ENCODE data around the gene MLC1.

The MLC1 gene

DNA sequence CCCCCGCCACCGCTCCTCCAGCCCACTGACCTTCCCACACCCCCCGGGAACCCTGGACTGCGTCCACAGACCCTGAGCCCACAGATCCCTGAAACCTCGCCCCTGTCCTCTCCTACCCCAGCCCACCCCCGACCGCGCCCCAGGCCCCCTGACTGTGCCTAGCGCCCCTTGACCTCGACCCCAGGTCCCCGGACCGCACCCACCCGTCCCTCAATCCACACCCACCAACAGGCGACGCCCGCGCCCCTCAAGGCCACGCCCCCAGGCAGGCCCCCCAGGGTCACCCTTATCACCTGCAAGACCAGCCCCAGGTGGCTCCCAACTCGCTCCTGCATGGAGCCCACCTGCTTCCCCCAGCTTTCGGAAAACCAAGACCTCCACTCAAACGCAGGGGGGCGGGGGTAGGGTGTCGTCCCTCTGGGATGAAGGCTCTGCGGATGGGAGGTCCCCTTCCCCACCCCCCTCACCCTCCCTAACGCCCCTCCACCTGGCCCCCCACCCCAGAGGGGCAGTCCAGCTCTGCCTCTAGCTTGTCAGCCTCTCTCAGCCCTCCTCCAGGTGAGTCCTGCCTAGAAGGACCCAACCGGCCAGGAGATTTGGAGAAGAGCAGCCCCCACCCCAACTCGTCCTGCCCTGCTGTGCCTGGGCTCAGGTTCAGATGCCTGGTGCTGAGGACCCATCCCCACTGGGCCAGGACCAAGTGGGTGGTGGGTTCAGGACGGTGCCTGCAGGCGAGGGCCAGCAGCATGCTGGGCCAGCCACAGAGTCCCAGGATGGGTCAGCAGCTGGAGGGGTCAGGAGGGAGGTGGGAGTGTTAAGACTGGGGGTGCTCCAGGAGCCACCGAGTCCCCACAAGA, 69.5 kb downstream of the MLC1 start:
- no peaks in the 10 kb centered on the region for H4K20me1 ChIP-seq (ENCODE audit: insufficient read depth, low read length, poor library complexity, severe bottlenecking)
- H3K36me3 ChIP-seq (ENCODE audit: insufficient read depth, low read length): no peaks in the 10 kb centered on the region
- H2AFZ ChIP-seq (ENCODE audit: low read length): no peak overlapping the region
- peaks cover 9% of the 10 kb centered on the region for H3K4me1 ChIP-seq (ENCODE audit: insufficient read depth, low read length, poor library complexity, severe bottlenecking)
- H3K4me2 ChIP-seq (ENCODE audit: low read depth, low read length, poor library complexity, severe bottlenecking): no peak overlapping the region
- H3F3A ChIP-seq (ENCODE audit: low read depth): no peaks in the 10 kb centered on the region; the same call in 1 of the 2 replicates
- H3K9me3 ChIP-seq (ENCODE audit: insufficient read depth, low read depth, low read length): no peaks in the 10 kb centered on the region
- H3K27me3 ChIP-seq (ENCODE audit: insufficient read depth, low read length, poor library complexity, severe bottlenecking): no peaks in the 10 kb centered on the region
- H3K79me2 ChIP-seq (ENCODE audit: insufficient read depth, low read length): no peaks in the 10 kb centered on the region
- H3K9me2 ChIP-seq (replicated peaks; ENCODE audit: low read depth, low read length): no peaks in the 10 kb centered on the region
- no peak for TF ChIP-seq EZH2phosphoT487 (IDR thresholded peaks at IDR 0.05; ENCODE audit: borderline replicate concordance)
- TF ChIP-seq, protein P1, sequence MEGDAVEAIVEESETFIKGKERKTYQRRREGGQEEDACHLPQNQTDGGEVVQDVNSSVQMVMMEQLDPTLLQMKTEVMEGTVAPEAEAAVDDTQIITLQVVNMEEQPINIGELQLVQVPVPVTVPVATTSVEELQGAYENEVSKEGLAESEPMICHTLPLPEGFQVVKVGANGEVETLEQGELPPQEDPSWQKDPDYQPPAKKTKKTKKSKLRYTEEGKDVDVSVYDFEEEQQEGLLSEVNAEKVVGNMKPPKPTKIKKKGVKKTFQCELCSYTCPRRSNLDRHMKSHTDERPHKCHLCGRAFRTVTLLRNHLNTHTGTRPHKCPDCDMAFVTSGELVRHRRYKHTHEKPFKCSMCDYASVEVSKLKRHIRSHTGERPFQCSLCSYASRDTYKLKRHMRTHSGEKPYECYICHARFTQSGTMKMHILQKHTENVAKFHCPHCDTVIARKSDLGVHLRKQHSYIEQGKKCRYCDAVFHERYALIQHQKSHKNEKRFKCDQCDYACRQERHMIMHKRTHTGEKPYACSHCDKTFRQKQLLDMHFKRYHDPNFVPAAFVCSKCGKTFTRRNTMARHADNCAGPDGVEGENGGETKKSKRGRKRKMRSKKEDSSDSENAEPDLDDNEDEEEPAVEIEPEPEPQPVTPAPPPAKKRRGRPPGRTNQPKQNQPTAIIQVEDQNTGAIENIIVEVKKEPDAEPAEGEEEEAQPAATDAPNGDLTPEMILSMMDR (conservative IDR thresholded peaks at IDR 0.05; ENCODE audit: low read length): no peak
- no peak overlapping the region for H3K9ac ChIP-seq (ENCODE audit: low read depth, low read length, poor library complexity, severe bottlenecking)
- no peak overlapping the region for H3K4me3 ChIP-seq (ENCODE audit: low read length, poor library complexity, severe bottlenecking)

DNA sequence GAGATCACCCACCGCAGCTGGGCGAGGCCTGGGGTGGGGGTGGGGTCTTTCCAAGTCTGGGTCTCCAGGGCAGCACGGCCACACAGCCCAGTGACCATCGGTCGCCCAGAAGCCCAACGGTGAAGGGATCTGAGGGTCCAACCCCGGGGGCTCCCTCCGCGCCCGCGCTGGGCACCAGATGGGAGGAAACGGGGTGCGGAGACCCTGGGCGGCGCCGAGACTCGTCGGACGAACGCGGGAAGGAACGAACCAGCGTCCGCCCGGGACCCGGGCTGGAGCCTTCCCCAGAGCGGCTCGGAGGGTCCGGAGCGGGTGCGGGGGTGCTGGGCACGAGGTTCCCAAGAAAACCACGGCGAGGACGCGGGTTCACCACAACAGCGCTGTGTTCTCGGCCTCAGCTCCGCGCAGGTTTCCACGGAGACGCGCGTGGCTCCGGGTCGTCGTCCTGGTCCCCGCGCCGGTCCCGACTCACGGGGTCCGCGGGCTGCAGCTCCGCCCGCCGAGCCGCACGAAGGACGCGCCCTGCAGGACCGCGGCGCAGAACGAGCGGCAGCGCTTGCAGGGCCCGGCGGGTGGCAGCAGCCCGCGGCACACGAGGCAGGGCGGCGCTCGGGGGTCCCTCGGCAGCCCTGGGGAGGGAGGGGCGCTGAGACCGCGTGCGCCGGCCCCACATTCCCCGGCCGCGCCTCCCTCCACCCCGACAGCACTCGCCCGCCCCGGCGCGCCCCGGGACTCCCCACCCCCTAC, 70.4 kb downstream of the MLC1 start:
- no peaks in the 10 kb centered on the region for H3K9me3 ChIP-seq (ENCODE audit: insufficient read depth, low read depth, low read length)
- H2AFZ ChIP-seq (ENCODE audit: low read length): no peak overlapping the region
- no peaks in the 10 kb centered on the region for H3K36me3 ChIP-seq (ENCODE audit: insufficient read depth, low read length)
- H3K9ac ChIP-seq (ENCODE audit: low read depth, low read length, poor library complexity, severe bottlenecking): no peak overlapping the region
- H3K27me3 ChIP-seq (ENCODE audit: insufficient read depth, low read length, poor library complexity, severe bottlenecking): no peaks in the 10 kb centered on the region
- no peaks in the 10 kb centered on the region; the same call in 1 of the 2 replicates for H3F3A ChIP-seq (ENCODE audit: low read depth)
- no peaks in the 10 kb centered on the region for H3K79me2 ChIP-seq (ENCODE audit: insufficient read depth, low read length)
- no peaks in the 10 kb centered on the region for H4K20me1 ChIP-seq (ENCODE audit: insufficient read depth, low read length, poor library complexity, severe bottlenecking)
- no peaks in the 10 kb centered on the region for H3K9me2 ChIP-seq (replicated peaks; ENCODE audit: low read depth, low read length)
- TF ChIP-seq, protein P1 (conservative IDR thresholded peaks at IDR 0.05; ENCODE audit: low read length): no peak
- TF ChIP-seq EZH2phosphoT487 (IDR thresholded peaks at IDR 0.05; ENCODE audit: borderline replicate concordance): no peak
- no peak overlapping the region for H3K4me2 ChIP-seq (ENCODE audit: low read depth, low read length, poor library complexity, severe bottlenecking)
- H3K4me1 ChIP-seq (ENCODE audit: insufficient read depth, low read length, poor library complexity, severe bottlenecking): peaks cover 9% of the 10 kb centered on the region
- no peak overlapping the region for H3K4me3 ChIP-seq (ENCODE audit: low read length, poor library complexity, severe bottlenecking)

DNA sequence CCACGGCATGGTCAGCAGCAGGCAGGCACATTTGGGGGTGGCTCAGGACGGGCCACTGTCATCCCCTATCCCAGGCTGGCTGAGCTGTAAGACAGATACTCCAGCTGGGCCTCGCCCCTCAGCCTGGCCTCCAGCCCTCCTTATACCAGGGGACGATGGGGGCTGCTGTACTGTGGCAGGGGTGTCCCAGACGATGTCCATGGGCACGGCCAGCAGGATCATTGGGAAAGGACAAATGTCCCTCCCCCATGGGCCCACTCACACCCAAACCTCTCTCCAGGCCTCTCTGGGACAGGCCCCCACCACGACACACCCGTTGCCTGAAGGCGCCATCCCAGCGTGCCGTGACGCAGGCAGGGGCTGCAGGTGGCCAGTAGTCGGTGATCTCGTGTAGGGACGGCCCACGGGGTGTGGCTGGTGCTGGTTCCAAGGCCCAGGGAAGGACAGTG, 71.1 kb downstream of the MLC1 start:
- H3K27me3 ChIP-seq (ENCODE audit: insufficient read depth, low read length, poor library complexity, severe bottlenecking): no peaks in the 10 kb centered on the region
- H3K4me2 ChIP-seq (ENCODE audit: low read depth, low read length, poor library complexity, severe bottlenecking): no peak overlapping the region
- no peak overlapping the region for H3K4me3 ChIP-seq (ENCODE audit: low read length, poor library complexity, severe bottlenecking)
- no peaks in the 10 kb centered on the region for H3K9me3 ChIP-seq (ENCODE audit: insufficient read depth, low read depth, low read length)
- no peak overlapping the region for H2AFZ ChIP-seq (ENCODE audit: low read length)
- no peaks in the 10 kb centered on the region; the same call in 1 of the 2 replicates for H3F3A ChIP-seq (ENCODE audit: low read depth)
- no peaks in the 10 kb centered on the region for H3K36me3 ChIP-seq (ENCODE audit: insufficient read depth, low read length)
- H3K4me1 ChIP-seq (ENCODE audit: insufficient read depth, low read length, poor library complexity, severe bottlenecking): peaks cover 6% of the 10 kb centered on the region
- no peaks in the 10 kb centered on the region for H4K20me1 ChIP-seq (ENCODE audit: insufficient read depth, low read length, poor library complexity, severe bottlenecking)
- no peaks in the 10 kb centered on the region for H3K9me2 ChIP-seq (replicated peaks; ENCODE audit: low read depth, low read length)
- no peak overlapping the region for H3K9ac ChIP-seq (ENCODE audit: low read depth, low read length, poor library complexity, severe bottlenecking)
- no peaks in the 10 kb centered on the region for H3K79me2 ChIP-seq (ENCODE audit: insufficient read depth, low read length)
- TF ChIP-seq, protein P1 (conservative IDR thresholded peaks at IDR 0.05; ENCODE audit: low read length): no peak
- no peak for TF ChIP-seq EZH2phosphoT487 (IDR thresholded peaks at IDR 0.05; ENCODE audit: borderline replicate concordance)
